Heart left ventricle (tissue), 16 donors: ENCODE data around the gene PEX11A. TPM values are rescaled to one million over a fixed set of nuclear protein-coding genes. Genes with fewer than 3 reads are reported as not detected.

Source experiments
- ATAC-seq, 4 donors: fragments of 200-7000 bp; cut with Tn5 transposase; one replicate each; pipeline ENCODE4 v1.9.1; 2020 to 2022; ENCODE audit warnings: moderate library complexity in 4 of 4, mild to moderate bottlenecking in 3 of 4, moderate number of reproducible peaks in 1 of 4
- DNase-seq, 5 donors: peaks; one replicate each; pipeline ENCODE4 v3.0.0-alpha.2; 2020
- H3K27ac ChIP-seq, 12 donors: fragments of 200-600 bp; sonication (generic) in 4 of 12; one replicate each; pipeline versions ENCODE4 v1.5.0 to v1.8.0; 2016 to 2022; ENCODE audit warnings: mild to moderate bottlenecking in 2 of 12
- H3K27me3 ChIP-seq, 9 donors: fragments of 200-600 bp; sonication (generic) in 2 of 9; one replicate each; pipeline versions ENCODE4 v1.5.1 to v1.8.0; 2016 to 2022; ENCODE audit warnings: mild to moderate bottlenecking in 3 of 9
- H3K36me3 ChIP-seq, 9 donors: fragments of 200-600 bp; sonication (generic) in 2 of 9; one replicate each; pipeline versions ENCODE4 v1.5.0 to v1.8.0; 2018 to 2022; ENCODE audit warnings: mild to moderate bottlenecking in 2 of 9
- H3K4me1 ChIP-seq, 12 donors: fragments of 200-600 bp; sonication (generic) in 4 of 12; one replicate each; pipeline versions ENCODE4 v1.5.0 to v1.8.0; 2016 to 2022; ENCODE audit warnings: mild to moderate bottlenecking in 3 of 12
- H3K4me3 ChIP-seq, 12 donors: fragments of 200-600 bp; sonication (generic) in 4 of 12; one replicate each; pipeline versions ENCODE4 v1.5.0 to v1.8.0; 2017 to 2022; ENCODE audit warnings: mild to moderate bottlenecking in 9 of 12, moderate library complexity in 4 of 12
- H3K9me3 ChIP-seq, 12 donors: fragments of 200-600 bp; sonication (generic) in 4 of 12; one replicate each; pipeline versions ENCODE4 v1.5.0 to v1.8.0; 2016 to 2022; ENCODE audit warnings: mild to moderate bottlenecking in 1 of 12
- CTCF ChIP-seq, 12 donors: fragments of 200-600 bp; sonication (generic) in 4 of 12; IDR thresholded peaks; one replicate each; pipeline versions ENCODE4 v1.5.0 to v1.8.0; 2018 to 2022; ENCODE audit warnings: antibody characterized with exemption in 12 of 12, mild to moderate bottlenecking in 5 of 12
- POLR2A ChIP-seq, 2 donors: fragments of 450-650 bp; IDR thresholded peaks; one replicate each; pipeline ENCODE4 v1.6.1; 2017; ENCODE audit warnings: antibody characterized with exemption in 2 of 2, mild to moderate bottlenecking in 2 of 2, moderate library complexity in 2 of 2
- WGBS, 4 donors: extraction: QIAGEN DNeasy Blood & Tissue Kit in 2 of 4; methylation state at CpG; one replicate each; pipeline versions ENCODE4 v1.1.5 to v1.1.7; 2013 to 2018; 5-methylcytosine and 5-hydroxymethylcytosine counted together
- intact Hi-C, 10 donors: fragments of 100-400 bp; cut with DNase I; formaldehyde crosslinking; loops; one replicate each; pipeline versions ENCODE4 v1.11.1 to v1.14.2; 2022
- polyA plus RNA-seq, 2 donors: library from polyadenylated mRNA; stranded (reverse); fragments of 200-250 nt; gene quantifications; one replicate each; pipeline ENCODE4 v1.2.3, GENCODE V29; 2013
- total RNA-seq, 9 donors: library from RNA; depleted of rRNA in 2 of 9; stranded (reverse); fragments of >200 nt in 2 of 9; fragmentation: NEBNext Ultra II Directional in 3 of 9; extraction: Animal tissue kit (Norgen Biotek cat#: 25700) in 3 of 9; gene quantifications; one replicate each; pipeline versions ENCODE4 v1.1.0 to v1.2.4, GENCODE V29; 2016 to 2023
- donor health status: ischemic (EF 13 %, LVEDD 7.1; RV severe dilation, severe dysfunction).
- donor health status: healthy with polysubstance abuse.
- donor health status: DM: no; HTN: yes; CAD: no.
- donor health status: DM: no; HTN: no; CAD: no.
- donor health status: ischemic (EF 25% LVEDD 6.9; RV normal size, moderate dysfunction).
- donor health status: ischemic (EF 25% LVEDD 5.7; RV mildly dilated, moderate dysfunction).
- donor health status: healthy.
- donor health status: DM: yes; HTN: yes; CAD: no.
- donor health status: ischemic (EF 35%, LVEDD 5.7; RV mildly dilated, moderate dysfunction).
- donor health status: nonischemic (EF 11% LVEDD 7.7; RV severe dilation, severe dysfunction).
- donor health status: DM: yes; HTN: yes; CAD: no.
- donor health status: PGD.
- donor health status: ischemic (EF 29% LVEDD 5.4; RV normal size, mild dysfunction).
- donor health status: nonischemic (EF 23%, LVEDD 6.1; RV moderate dilation, normal function).

PEX11A gene
- total and polyA plus RNA-seq, 11 donors = 5.9 to 23.0 (median 10.7) TPM

GRCh38 chr15:89653578-89653977, 37.0 kb downstream of the PEX11A start:
- TF ChIP-seq POLR2A (IDR thresholded peaks at IDR 0.05) (no peak), CTCF (IDR thresholded peaks at IDR 0.05) (no peak)
- DNase-seq (no peak), ATAC-seq (no peak)
- peaks cover 0 to 10% (median 0%) of the 10 kb centered on the region in 9 donors for H3K36me3 ChIP-seq
- intact Hi-C loops = no loop called here
- WGBS, 4 donors = 95 to 99% (median 97%) methylated on average over 2 of the region's 2 CpGs
- peaks cover 0 to 22% (median 0%) of the 10 kb centered on the region in 9 donors for H3K27me3 ChIP-seq
- peaks cover 0 to 13% (median 5%) of the 10 kb centered on the region in 12 donors for H3K4me1 ChIP-seq
- H3K27ac ChIP-seq = no peak overlapping the region
- H3K4me3 ChIP-seq = no peak overlapping the region
- no peaks in the 10 kb centered on the region for H3K9me3 ChIP-seq

- DNase-seq = peak in 1 of 5 donors; percentile 17
- 84 to 98% (median 85%) methylated on average over 10 to 16 of the region's 16 CpGs for WGBS, 4 donors
- intact Hi-C loops = no loop called here
- H3K4me3 ChIP-seq = no peak overlapping the region
- no peak for TF ChIP-seq CTCF (IDR thresholded peaks at IDR 0.05)
- TF ChIP-seq POLR2A (IDR thresholded peaks at IDR 0.05) = no peak
- no peak overlapping the region for H3K27ac ChIP-seq
- no peak for ATAC-seq
- H3K9me3 ChIP-seq = no peaks in the 10 kb centered on the region
- H3K4me1 ChIP-seq = peaks cover 0 to 13% (median 5%) of the 10 kb centered on the region in 12 donors
- H3K36me3 ChIP-seq = peaks cover 0 to 10% (median 0%) of the 10 kb centered on the region in 9 donors
- H3K27me3 ChIP-seq = peaks cover 0 to 22% (median 0%) of the 10 kb centered on the region in 9 donors
Observed at GRCh38 chr15:89652666-89653065, 37.9 kb downstream of the PEX11A start.

GRCh38 chr15:89652131-89652530, 38.4 kb downstream of the PEX11A start:
- intact Hi-C loops = no loop called here
- peaks cover 0 to 18% (median 6%) of the 10 kb centered on the region in 12 donors for H3K4me1 ChIP-seq
- H3K27me3 ChIP-seq = peaks cover 0 to 22% (median 0%) of the 10 kb centered on the region in 9 donors
- WGBS, 4 donors = 75 to 87% (median 82%) methylated on average over 7 of the region's 7 CpGs
- no peak for TF ChIP-seq POLR2A (IDR thresholded peaks at IDR 0.05)
- TF ChIP-seq CTCF (IDR thresholded peaks at IDR 0.05) = no peak
- H3K27ac ChIP-seq = no peak overlapping the region
- H3K4me3 ChIP-seq = no peak overlapping the region
- no peaks in the 10 kb centered on the region for H3K9me3 ChIP-seq
- DNase-seq (peak in 1 of 5 donors; percentile 2), ATAC-seq (no peak)
- peaks cover 0 to 10% (median 0%) of the 10 kb centered on the region in 9 donors for H3K36me3 ChIP-seq

- DNase-seq (peak in 1 of 5 donors; percentile 11), ATAC-seq (no peak)
- Histone ChIP-seq H3K27me3 (peaks cover 0 to 6% (median 0%) of the 10 kb centered on the region in 9 donors), H3K9me3 (no peaks in the 10 kb centered on the region), H3K4me3 (no peak overlapping the region), H3K36me3 (peaks cover 0 to 10% (median 0%) of the 10 kb centered on the region in 9 donors), H3K27ac (no peak overlapping the region), H3K4me1 (peaks cover 0 to 13% (median 2%) of the 10 kb centered on the region in 12 donors)
- intact Hi-C loops = loop anchor here in 2 of 10 donors (5.0 to 10.0 kb wide), 2 partner anchors 93 to 95 kb away; no protein-coding TSS in a partner anchor
- TF ChIP-seq POLR2A (IDR thresholded peaks at IDR 0.05) (no peak), CTCF (IDR thresholded peaks at IDR 0.05) (no peak)
- 92 to 97% (median 94%) methylated on average over 12 to 15 of the region's 15 CpGs for WGBS, 4 donors
Observed at GRCh38 chr15:89649716-89650115, 40.8 kb downstream of the PEX11A start.
